OCI-LY1 (cell line): ENCODE results near the gene RAET1E.
"Not testable (repeated sequence)": the region's sequence is repeated elsewhere in the genome, so short reads cannot be mapped to it uniquely, and the experiment has no call there.

Experiments used
- H2AFZ ChIP-seq: fragments of 200-600 bp; sonication (generic), shearing (Covaris generic); 2 replicates; pipeline ENCODE4 v1.6.0; 2014; ENCODE audit warnings: antibody characterized with exemption, mild to moderate bottlenecking, low read length
- H3F3A ChIP-seq: fragments of 200-600 bp; sonication (generic), shearing (Covaris generic); 2 replicates; pipeline ENCODE4 v1.6.0; 2014; ENCODE audit warnings: mild to moderate bottlenecking, antibody characterized with exemption, low read length, moderate library complexity; ENCODE audit not compliant: insufficient read depth
- H3K27ac ChIP-seq: fragments of 200-600 bp; sonication (generic); 2 replicates; pipeline ENCODE4 v1.5.1; 2014; ENCODE audit warnings: low read length, mixed run types, mild to moderate bottlenecking, low read depth; ENCODE audit not compliant: poor library complexity, severe bottlenecking
- H3K27me3 ChIP-seq: fragments of 200-600 bp; sonication (generic); 2 replicates; pipeline ENCODE4 v1.6.0; 2014; ENCODE audit warnings: antibody characterized with exemption, mild to moderate bottlenecking, low read length, moderate library complexity; ENCODE audit not compliant: insufficient read depth
- H3K36me3 ChIP-seq: fragments of 200-600 bp; sonication (generic); 2 replicates; pipeline ENCODE4 v1.6.1; 2014; ENCODE audit warnings: mild to moderate bottlenecking, antibody characterized with exemption, low read length, moderate library complexity, mixed read lengths; ENCODE audit not compliant: insufficient read depth
- H3K4me1 ChIP-seq: fragments of 200-600 bp; sonication (generic); 2 replicates; pipeline ENCODE4 v1.5.1; 2014; ENCODE audit warnings: mild to moderate bottlenecking, low read length, moderate library complexity; ENCODE audit not compliant: insufficient read depth, severe bottlenecking
- H3K4me2 ChIP-seq: fragments of 200-600 bp; sonication (generic), shearing (Covaris generic); 2 replicates; pipeline ENCODE4 v1.6.1; 2014; ENCODE audit warnings: low read length
- H3K4me3 ChIP-seq: fragments of 200-600 bp; sonication (generic); 2 replicates; pipeline ENCODE4 v1.5.1; 2014; ENCODE audit warnings: low read length, low read depth, mild to moderate bottlenecking, mixed read lengths; ENCODE audit not compliant: poor library complexity, severe bottlenecking
- H3K79me2 ChIP-seq: fragments of 200-600 bp; shearing (Covaris generic); 2 replicates; pipeline ENCODE4 v1.6.1; 2016; ENCODE audit warnings: mixed run types, low read length, mixed read lengths; ENCODE audit not compliant: insufficient read depth
- H3K9ac ChIP-seq: fragments of 200-600 bp; sonication (generic), shearing (Covaris generic); 2 replicates; pipeline ENCODE4 v1.6.1; 2014; ENCODE audit warnings: mild to moderate bottlenecking, low read length, mixed read lengths
- H3K9me2 ChIP-seq: fragments of 200-600 bp; sonication (generic), shearing (Covaris generic); 2 replicates; pipeline ENCODE4 v1.6.1; 2014; ENCODE audit warnings: low read depth, mild to moderate bottlenecking, low read length, mixed read lengths
- H3K9me3 ChIP-seq: fragments of 200-600 bp; shearing (Covaris generic); 2 replicates; pipeline ENCODE4 v1.6.1; 2014; ENCODE audit warnings: low read length, mixed read lengths
- H4K20me1 ChIP-seq: fragments of 200-600 bp; sonication (generic), shearing (Covaris generic); 2 replicates; pipeline ENCODE4 v1.6.0; 2016; ENCODE audit warnings: mild to moderate bottlenecking, low read length; ENCODE audit not compliant: insufficient read depth
- EZH2 ChIP-seq: fragments of 200-600 bp; sonication (generic), shearing (Covaris generic); IDR thresholded peaks from 2 replicates; pipeline ENCODE4 v1.8.0; 2017; ENCODE audit warnings: borderline replicate concordance, mixed run types, mild to moderate bottlenecking, antibody characterized with exemption, low read length, moderate library complexity, mixed read lengths
- TF ChIP-seq, protein P1 (sequence below): fragments of 200-600 bp; sonication (generic), shearing (Covaris generic); IDR thresholded peaks from 2 replicates; pipeline ENCODE4 v1.5.1; 2017; ENCODE audit warnings: mild to moderate bottlenecking, antibody characterized with exemption, low read length, moderate library complexity, mixed read lengths

Gene RAET1E

DNA sequence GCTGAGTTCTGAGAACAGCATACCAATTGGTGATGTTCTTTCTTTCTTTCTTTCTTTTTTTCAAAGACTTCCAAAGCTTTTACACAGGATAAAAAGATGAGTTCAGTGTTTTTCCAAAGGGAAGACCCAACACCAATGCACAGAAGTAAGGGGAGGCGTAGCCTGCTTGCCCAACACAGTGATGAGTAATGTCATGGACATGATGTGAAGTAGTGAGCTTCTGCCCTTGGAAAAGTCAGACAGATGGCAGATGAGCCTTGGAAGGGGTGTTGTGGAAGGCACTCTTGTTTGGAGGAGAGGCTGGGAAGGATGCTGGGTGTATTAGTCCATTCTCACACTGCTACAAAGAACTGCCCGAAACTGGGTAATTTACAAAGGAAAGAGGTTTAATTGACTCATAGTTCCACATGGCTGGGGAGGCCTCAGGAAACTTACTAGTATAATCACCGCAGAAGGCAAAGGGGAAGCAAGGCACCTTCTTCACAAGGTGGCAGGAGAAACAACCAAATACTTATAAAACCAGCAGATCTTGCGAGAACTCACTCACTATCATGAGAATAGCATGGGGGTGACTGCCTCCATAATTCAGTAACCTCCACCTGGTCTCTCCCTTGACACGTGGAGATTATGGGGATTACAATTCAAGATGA is 46.3 kb downstream of the RAET1E start:
- Histone ChIP-seq H2AFZ (no peak overlapping the region), H3F3A (no peaks in the 10 kb centered on the region), H3K79me2 (no peaks in the 10 kb centered on the region), H3K27ac (no peak overlapping the region), H3K4me2 (peak overlapping the region; percentile 7; the same call in 1 of the 2 replicates), H3K27me3 (0 out of 2 replicates have a peak, but pooled peaks cover 5% of the 10 kb centered on the region), H4K20me1 (no peaks in the 10 kb centered on the region), H3K9me3 (no peaks in the 10 kb centered on the region), H3K4me3 (no peak overlapping the region), H3K36me3 (no peaks in the 10 kb centered on the region), H3K4me1 (peaks cover 12% of the 10 kb centered on the region), H3K9ac (no peak overlapping the region), H3K9me2 (no peaks in the 10 kb centered on the region)
- no peak for TF ChIP-seq EZH2
- TF ChIP-seq, protein P1, sequence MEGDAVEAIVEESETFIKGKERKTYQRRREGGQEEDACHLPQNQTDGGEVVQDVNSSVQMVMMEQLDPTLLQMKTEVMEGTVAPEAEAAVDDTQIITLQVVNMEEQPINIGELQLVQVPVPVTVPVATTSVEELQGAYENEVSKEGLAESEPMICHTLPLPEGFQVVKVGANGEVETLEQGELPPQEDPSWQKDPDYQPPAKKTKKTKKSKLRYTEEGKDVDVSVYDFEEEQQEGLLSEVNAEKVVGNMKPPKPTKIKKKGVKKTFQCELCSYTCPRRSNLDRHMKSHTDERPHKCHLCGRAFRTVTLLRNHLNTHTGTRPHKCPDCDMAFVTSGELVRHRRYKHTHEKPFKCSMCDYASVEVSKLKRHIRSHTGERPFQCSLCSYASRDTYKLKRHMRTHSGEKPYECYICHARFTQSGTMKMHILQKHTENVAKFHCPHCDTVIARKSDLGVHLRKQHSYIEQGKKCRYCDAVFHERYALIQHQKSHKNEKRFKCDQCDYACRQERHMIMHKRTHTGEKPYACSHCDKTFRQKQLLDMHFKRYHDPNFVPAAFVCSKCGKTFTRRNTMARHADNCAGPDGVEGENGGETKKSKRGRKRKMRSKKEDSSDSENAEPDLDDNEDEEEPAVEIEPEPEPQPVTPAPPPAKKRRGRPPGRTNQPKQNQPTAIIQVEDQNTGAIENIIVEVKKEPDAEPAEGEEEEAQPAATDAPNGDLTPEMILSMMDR, result no peak

DNA sequence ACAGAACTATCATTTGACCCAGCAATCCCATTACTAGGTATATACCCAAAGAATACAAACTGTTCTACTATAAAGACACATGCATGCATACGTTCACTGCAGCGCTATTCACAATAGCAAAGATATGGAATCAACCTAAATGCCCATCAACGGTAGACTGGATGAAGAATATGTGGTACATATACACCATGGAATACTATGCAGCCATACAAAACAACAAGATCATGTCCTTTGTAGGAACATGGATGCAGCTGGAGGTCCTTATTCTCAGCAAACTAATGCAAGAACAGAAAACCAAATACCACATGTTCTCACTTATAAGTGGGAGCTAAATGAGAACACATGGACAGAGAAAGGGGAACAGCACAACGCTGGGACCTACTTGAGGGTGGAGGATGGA is 49.6 kb downstream of the RAET1E start:
- H2AFZ ChIP-seq, H3K9me2 ChIP-seq, H3K36me3 ChIP-seq, H3K9ac ChIP-seq, H3F3A ChIP-seq, H3K9me3 ChIP-seq, H3K27ac ChIP-seq, H3K79me2 ChIP-seq, H3K4me3 ChIP-seq, H3K27me3 ChIP-seq, H3K4me2 ChIP-seq, H4K20me1 ChIP-seq: not testable (repeated sequence)
- H3K4me1 ChIP-seq, result peaks cover 12% of the 10 kb centered on the region
